ENCODE measurements around the gene SLC22A1.

Gene SLC22A1

DNA sequence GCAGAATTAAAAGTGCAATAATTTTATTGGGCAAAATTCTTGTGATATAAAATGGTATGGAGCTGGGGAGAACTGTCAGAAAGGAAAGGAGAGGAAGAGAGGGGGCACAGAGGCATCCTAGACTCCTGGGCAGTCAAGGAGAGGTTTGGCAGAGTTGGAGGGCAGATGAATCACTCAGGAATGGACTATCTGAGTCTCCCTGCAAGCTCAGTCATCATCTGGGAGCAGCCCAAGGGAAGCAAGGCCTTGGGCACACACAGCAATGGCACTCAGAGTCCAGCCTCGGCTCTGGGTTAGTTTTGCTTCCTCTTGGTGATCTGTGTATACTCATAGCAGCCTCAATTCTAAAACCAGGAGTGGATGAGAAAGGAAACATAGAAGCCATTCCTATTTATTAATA lies 67.2 kb downstream of the SLC22A1 start:
- H2AFZ ChIP-seq (ENCODE audit: low read depth, low read length) = no peak overlapping the region
- H3K4me2 ChIP-seq (ENCODE audit: low read length) = no peak overlapping the region
- no peaks in the 10 kb centered on the region for H3K36me3 ChIP-seq (replicated peaks; ENCODE audit: low read depth, low read length)
- no peak for TF ChIP-seq EZH2phosphoT487 (IDR thresholded peaks at IDR 0.05; ENCODE audit: low read depth)
- TF ChIP-seq, protein P1, sequence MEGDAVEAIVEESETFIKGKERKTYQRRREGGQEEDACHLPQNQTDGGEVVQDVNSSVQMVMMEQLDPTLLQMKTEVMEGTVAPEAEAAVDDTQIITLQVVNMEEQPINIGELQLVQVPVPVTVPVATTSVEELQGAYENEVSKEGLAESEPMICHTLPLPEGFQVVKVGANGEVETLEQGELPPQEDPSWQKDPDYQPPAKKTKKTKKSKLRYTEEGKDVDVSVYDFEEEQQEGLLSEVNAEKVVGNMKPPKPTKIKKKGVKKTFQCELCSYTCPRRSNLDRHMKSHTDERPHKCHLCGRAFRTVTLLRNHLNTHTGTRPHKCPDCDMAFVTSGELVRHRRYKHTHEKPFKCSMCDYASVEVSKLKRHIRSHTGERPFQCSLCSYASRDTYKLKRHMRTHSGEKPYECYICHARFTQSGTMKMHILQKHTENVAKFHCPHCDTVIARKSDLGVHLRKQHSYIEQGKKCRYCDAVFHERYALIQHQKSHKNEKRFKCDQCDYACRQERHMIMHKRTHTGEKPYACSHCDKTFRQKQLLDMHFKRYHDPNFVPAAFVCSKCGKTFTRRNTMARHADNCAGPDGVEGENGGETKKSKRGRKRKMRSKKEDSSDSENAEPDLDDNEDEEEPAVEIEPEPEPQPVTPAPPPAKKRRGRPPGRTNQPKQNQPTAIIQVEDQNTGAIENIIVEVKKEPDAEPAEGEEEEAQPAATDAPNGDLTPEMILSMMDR (IDR thresholded peaks at IDR 0.05; ENCODE audit: low read depth, low read length) = no peak
- no peaks in the 10 kb centered on the region for H3K4me1 ChIP-seq (ENCODE audit: low read length)
- H3K79me2 ChIP-seq (ENCODE audit: low read length) = no peaks in the 10 kb centered on the region
- H4K20me1 ChIP-seq (ENCODE audit: insufficient read depth, low read length) = no peaks in the 10 kb centered on the region
- no peak overlapping the region for H3K9ac ChIP-seq (ENCODE audit: low read length)
- H3K27me3 ChIP-seq (ENCODE audit: low read depth, low read length) = no peaks in the 10 kb centered on the region
- no peak overlapping the region for H3K4me3 ChIP-seq (ENCODE audit: low read length)
- no peaks in the 10 kb centered on the region for H3K9me3 ChIP-seq (ENCODE audit: insufficient read depth, low read length)
- H3K27ac ChIP-seq (ENCODE audit: low read length) = no peak overlapping the region

DNA sequence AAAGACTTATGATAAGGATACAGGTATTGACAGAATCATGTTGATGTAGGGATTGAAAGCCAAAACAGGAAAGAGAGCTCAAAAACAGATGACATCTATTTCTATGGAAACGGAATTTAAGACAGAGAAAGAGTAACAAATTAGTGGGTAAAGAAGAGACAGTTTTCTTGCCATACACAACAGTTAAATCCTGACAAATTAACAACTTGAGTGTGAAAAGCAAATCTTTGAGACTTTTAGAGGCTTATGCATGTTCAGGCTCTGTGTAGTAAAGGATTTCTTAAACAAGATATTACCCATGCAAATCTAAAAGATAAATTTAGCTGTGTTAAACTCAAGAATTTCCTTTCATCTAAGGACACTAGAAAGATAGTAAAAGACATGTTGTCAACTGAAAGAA lies 68.5 kb downstream of the SLC22A1 start:
- no peak overlapping the region for H2AFZ ChIP-seq (ENCODE audit: low read depth, low read length)
- H4K20me1 ChIP-seq (ENCODE audit: insufficient read depth, low read length) = no peaks in the 10 kb centered on the region
- no peaks in the 10 kb centered on the region for H3K9me3 ChIP-seq (ENCODE audit: insufficient read depth, low read length)
- no peaks in the 10 kb centered on the region for H3K27me3 ChIP-seq (ENCODE audit: low read depth, low read length)
- TF ChIP-seq, protein P1 (IDR thresholded peaks at IDR 0.05; ENCODE audit: low read depth, low read length) = no peak
- no peak for TF ChIP-seq EZH2phosphoT487 (IDR thresholded peaks at IDR 0.05; ENCODE audit: low read depth)
- H3K79me2 ChIP-seq (ENCODE audit: low read length) = no peaks in the 10 kb centered on the region
- H3K4me2 ChIP-seq (ENCODE audit: low read length) = no peak overlapping the region
- no peaks in the 10 kb centered on the region for H3K4me1 ChIP-seq (ENCODE audit: low read length)
- H3K9ac ChIP-seq (ENCODE audit: low read length) = no peak overlapping the region
- H3K4me3 ChIP-seq (ENCODE audit: low read length) = no peak overlapping the region
- no peaks in the 10 kb centered on the region for H3K36me3 ChIP-seq (replicated peaks; ENCODE audit: low read depth, low read length)
- H3K27ac ChIP-seq (ENCODE audit: low read length) = no peak overlapping the region

DNA sequence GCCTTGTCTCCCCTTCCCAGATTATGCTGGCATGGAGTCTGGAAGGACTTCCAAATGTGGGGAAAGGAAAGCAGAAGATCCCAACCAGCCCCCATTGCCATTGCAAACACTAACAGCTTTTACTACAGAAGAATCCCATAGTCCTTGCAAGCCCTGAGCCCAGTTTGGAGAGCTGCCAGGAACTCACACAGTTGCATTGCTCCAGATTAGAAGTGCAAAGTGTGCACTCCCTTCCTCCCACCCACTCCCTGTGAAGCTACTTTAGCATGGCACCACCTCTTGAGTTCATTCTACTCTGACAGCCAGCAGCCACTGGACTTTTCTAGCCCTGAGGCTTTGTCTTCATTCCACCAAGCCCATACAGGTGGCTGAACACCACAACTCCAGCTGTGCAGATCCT lies 69.4 kb downstream of the SLC22A1 start:
- Histone ChIP-seq H2AFZ (ENCODE audit: low read depth, low read length) (no peak overlapping the region), H3K9ac (ENCODE audit: low read length) (no peak overlapping the region), H3K79me2 (ENCODE audit: low read length) (no peaks in the 10 kb centered on the region), H4K20me1 (ENCODE audit: insufficient read depth, low read length) (no peaks in the 10 kb centered on the region), H3K36me3 (replicated peaks; ENCODE audit: low read depth, low read length) (no peaks in the 10 kb centered on the region), H3K27me3 (ENCODE audit: low read depth, low read length) (no peaks in the 10 kb centered on the region), H3K9me3 (ENCODE audit: insufficient read depth, low read length) (no peaks in the 10 kb centered on the region), H3K4me2 (ENCODE audit: low read length) (no peak overlapping the region), H3K27ac (ENCODE audit: low read length) (no peak overlapping the region), H3K4me3 (ENCODE audit: low read length) (no peak overlapping the region), H3K4me1 (ENCODE audit: low read length) (no peaks in the 10 kb centered on the region)
- TF ChIP-seq, protein P1 (IDR thresholded peaks at IDR 0.05; ENCODE audit: low read depth, low read length) = no peak
- TF ChIP-seq EZH2phosphoT487 (IDR thresholded peaks at IDR 0.05; ENCODE audit: low read depth) = no peak

DNA sequence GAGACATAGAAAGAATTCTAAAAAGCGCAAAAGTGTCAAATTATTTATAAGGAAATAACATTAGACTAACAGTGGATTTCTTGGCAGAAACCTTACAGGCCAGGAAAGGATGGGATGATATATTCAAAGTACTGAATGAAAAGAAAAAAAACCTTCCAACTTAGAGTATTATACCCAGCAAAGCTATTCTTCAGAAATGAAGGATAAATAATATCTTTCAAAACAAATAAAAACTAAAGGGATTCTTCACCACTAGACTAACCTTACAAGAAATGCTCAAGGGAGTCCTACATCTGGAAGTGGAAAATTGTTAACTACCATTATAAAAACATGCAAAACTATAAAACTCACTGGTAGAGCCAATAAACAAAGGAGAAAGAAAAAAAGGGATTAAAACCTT lies 71.2 kb downstream of the SLC22A1 start:
- Histone ChIP-seq H3K9ac (ENCODE audit: low read length) (no peak overlapping the region), H2AFZ (ENCODE audit: low read depth, low read length) (no peak overlapping the region), H3K4me1 (ENCODE audit: low read length) (no peaks in the 10 kb centered on the region), H3K4me3 (ENCODE audit: low read length) (no peak overlapping the region), H4K20me1 (ENCODE audit: insufficient read depth, low read length) (no peaks in the 10 kb centered on the region), H3K79me2 (ENCODE audit: low read length) (no peaks in the 10 kb centered on the region), H3K4me2 (ENCODE audit: low read length) (no peak overlapping the region), H3K27me3 (ENCODE audit: low read depth, low read length) (no peaks in the 10 kb centered on the region), H3K36me3 (replicated peaks; ENCODE audit: low read depth, low read length) (no peaks in the 10 kb centered on the region), H3K27ac (ENCODE audit: low read length) (no peak overlapping the region), H3K9me3 (ENCODE audit: insufficient read depth, low read length) (no peaks in the 10 kb centered on the region)
- no peak for TF ChIP-seq EZH2phosphoT487 (IDR thresholded peaks at IDR 0.05; ENCODE audit: low read depth)
- TF ChIP-seq, protein P1 (IDR thresholded peaks at IDR 0.05; ENCODE audit: low read depth, low read length) = no peak
